ENCODE results near the gene MYO7B.

DNA sequence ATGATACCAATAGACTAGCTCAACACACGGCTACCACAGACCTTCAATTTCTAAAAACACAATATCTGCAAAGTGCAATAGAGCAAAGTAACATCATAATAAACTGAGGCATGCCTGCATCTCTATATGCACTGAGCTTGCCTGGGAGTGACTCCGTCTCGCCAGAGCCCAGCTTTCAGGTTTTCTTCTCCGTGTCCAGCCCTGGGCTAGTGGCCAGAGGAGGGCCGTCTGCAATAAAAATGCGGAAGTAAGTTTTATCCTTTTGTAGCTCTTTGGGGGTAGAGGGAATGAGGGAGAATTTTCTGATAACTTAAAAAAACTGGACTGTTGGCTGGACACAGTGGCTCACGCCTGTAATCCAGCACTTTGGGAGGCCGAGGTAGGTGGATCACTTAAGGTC, 69.5 kb downstream of the MYO7B start:
- TF ChIP-seq, protein P1, sequence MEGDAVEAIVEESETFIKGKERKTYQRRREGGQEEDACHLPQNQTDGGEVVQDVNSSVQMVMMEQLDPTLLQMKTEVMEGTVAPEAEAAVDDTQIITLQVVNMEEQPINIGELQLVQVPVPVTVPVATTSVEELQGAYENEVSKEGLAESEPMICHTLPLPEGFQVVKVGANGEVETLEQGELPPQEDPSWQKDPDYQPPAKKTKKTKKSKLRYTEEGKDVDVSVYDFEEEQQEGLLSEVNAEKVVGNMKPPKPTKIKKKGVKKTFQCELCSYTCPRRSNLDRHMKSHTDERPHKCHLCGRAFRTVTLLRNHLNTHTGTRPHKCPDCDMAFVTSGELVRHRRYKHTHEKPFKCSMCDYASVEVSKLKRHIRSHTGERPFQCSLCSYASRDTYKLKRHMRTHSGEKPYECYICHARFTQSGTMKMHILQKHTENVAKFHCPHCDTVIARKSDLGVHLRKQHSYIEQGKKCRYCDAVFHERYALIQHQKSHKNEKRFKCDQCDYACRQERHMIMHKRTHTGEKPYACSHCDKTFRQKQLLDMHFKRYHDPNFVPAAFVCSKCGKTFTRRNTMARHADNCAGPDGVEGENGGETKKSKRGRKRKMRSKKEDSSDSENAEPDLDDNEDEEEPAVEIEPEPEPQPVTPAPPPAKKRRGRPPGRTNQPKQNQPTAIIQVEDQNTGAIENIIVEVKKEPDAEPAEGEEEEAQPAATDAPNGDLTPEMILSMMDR (IDR thresholded peaks at IDR 0.05): no peak
- no peak for TF ChIP-seq TAF1 (IDR thresholded peaks at IDR 0.05; ENCODE audit: borderline replicate concordance, low read depth, low read length)
- no peak for TF ChIP-seq POLR2AphosphoS5 (IDR thresholded peaks at IDR 0.05; ENCODE audit: low read depth, low read length)
- TF ChIP-seq MXI1 (IDR thresholded peaks at IDR 0.05; ENCODE audit: low read depth, low read length): no peak
- TF ChIP-seq NRF1 (IDR thresholded peaks at IDR 0.05; ENCODE audit: low read depth, low read length): no peak
- TF ChIP-seq EZH2phosphoT487 (IDR thresholded peaks at IDR 0.05; ENCODE audit: borderline replicate concordance, low read depth): no peak
- no peak for TF ChIP-seq MEF2A (IDR thresholded peaks at IDR 0.05; ENCODE audit: borderline replicate concordance, low read depth)
- no peak for TF ChIP-seq GATA2 (CRISPR knock-in tag; IDR thresholded peaks at IDR 0.05)
- no peak for TF ChIP-seq SMC3 (IDR thresholded peaks at IDR 0.05; ENCODE audit: low read depth, low read length)
